Fibroblast of lung (primary cell): ENCODE data around the gene C3orf70. TPM values are rescaled to one million over a fixed set of nuclear protein-coding genes. Genes with fewer than 3 reads are reported as not detected.

Experiments
- DNase-seq, 2 donors: peaks; one replicate each; pipeline versions ENCODE4 v3.0.0 to v3.0.0-alpha.2; 2010; ENCODE audit warnings: low read depth in 2 of 2
- H2AFZ ChIP-seq: 2 replicates; pipeline ENCODE4 v1.5.1; 2012; ENCODE audit warnings: low read length, control low read depth, inconsistent platforms
- H3K27ac ChIP-seq: 2 replicates; pipeline ENCODE4 v1.5.1; 2011; ENCODE audit warnings: low read length, control low read depth; ENCODE audit not compliant: insufficient read depth
- H3K27me3 ChIP-seq: 2 replicates; pipeline ENCODE4 v1.5.1; 2011; ENCODE audit warnings: mild to moderate bottlenecking, low read length; ENCODE audit not compliant: control insufficient read depth, insufficient read depth
- H3K36me3 ChIP-seq: 2 replicates; pipeline ENCODE4 v1.5.1; 2011; ENCODE audit warnings: low read length; ENCODE audit not compliant: control insufficient read depth, insufficient read depth
- H3K4me1 ChIP-seq: 2 replicates; pipeline ENCODE4 v1.5.1; 2011; ENCODE audit warnings: low read length; ENCODE audit not compliant: control insufficient read depth, insufficient read depth; ENCODE audit errors: extremely low read depth
- H3K4me2 ChIP-seq: 2 replicates; pipeline ENCODE4 v1.5.1; 2011; ENCODE audit warnings: low read length, control low read depth; ENCODE audit not compliant: insufficient read depth; ENCODE audit errors: extremely low read depth
- H3K4me3 ChIP-seq, 4 experiments: fragments of 200-600 bp in 1 of 4; sonication (generic) in 1 of 4; replicated peaks in 1 of 4; 2 replicates each; pipeline ENCODE4 v1.5.1; 2011 to 2016; ENCODE audit warnings: low read length in 4 of 4, low read depth in 3 of 4, mild to moderate bottlenecking in 3 of 4, control low read depth in 2 of 4, inconsistent platforms in 1 of 4, mixed read lengths in 1 of 4; ENCODE audit not compliant: insufficient read depth in 1 of 4; ENCODE audit errors: control extremely low read depth in 1 of 4
- H3K79me2 ChIP-seq: 2 replicates; pipeline ENCODE4 v1.5.1; 2012; ENCODE audit warnings: mild to moderate bottlenecking, low read length, inconsistent platforms; ENCODE audit not compliant: control insufficient read depth, insufficient read depth
- H3K9ac ChIP-seq: 2 replicates; pipeline ENCODE4 v1.5.1; 2011; ENCODE audit warnings: mild to moderate bottlenecking, low read length, control low read depth; ENCODE audit not compliant: insufficient read depth
- H3K9me3 ChIP-seq: 2 replicates; pipeline ENCODE4 v1.5.1; 2012; ENCODE audit warnings: low read depth, low read length; ENCODE audit not compliant: control insufficient read depth, insufficient read depth
- H4K20me1 ChIP-seq: 2 replicates; pipeline ENCODE4 v1.5.1; 2011; ENCODE audit warnings: low read length; ENCODE audit not compliant: control insufficient read depth, insufficient read depth; ENCODE audit errors: extremely low read depth
- CTCF ChIP-seq, 2 donors: IDR thresholded peaks in 1 of 2; conservative IDR thresholded peaks in 1 of 2; 1 replicate in 1 of 2; 2 replicates in 1 of 2; pipeline ENCODE4 v1.5.1; 2011 to 2012; ENCODE audit warnings: low read length in 2 of 2, control low read depth in 1 of 2, inconsistent platforms in 1 of 2, low read depth in 1 of 2, mild to moderate bottlenecking in 1 of 2
- EZH2 ChIP-seq: IDR thresholded peaks from 2 replicates; pipeline ENCODE4 v1.5.1; 2012; ENCODE audit warnings: low read length, control low read depth, mild to moderate bottlenecking; ENCODE audit errors: missing control alignments
- polyA plus RNA-seq, 2 donors: library from polyadenylated mRNA; depleted of rRNA in 1 of 2; stranded (reverse) in 1 of 2; unstranded in 1 of 2; fragments of >200 nt; gene quantifications; 2 replicates each; pipeline ENCODE4 v1.2.1, GENCODE V29; 2011 to 2012; ENCODE audit warnings: missing spikeins in 1 of 2
- total RNA-seq: library from RNA; depleted of rRNA; stranded (reverse); fragments of >200 nt; gene quantifications from 2 replicates; pipeline ENCODE4 v1.2.1, GENCODE V29; 2014

The C3orf70 gene
- total and polyA plus RNA-seq, 2 donors (not counting 1 experiment from before 2014, with no cell fraction given): 0.33 to 4.7 TPM

DNA sequence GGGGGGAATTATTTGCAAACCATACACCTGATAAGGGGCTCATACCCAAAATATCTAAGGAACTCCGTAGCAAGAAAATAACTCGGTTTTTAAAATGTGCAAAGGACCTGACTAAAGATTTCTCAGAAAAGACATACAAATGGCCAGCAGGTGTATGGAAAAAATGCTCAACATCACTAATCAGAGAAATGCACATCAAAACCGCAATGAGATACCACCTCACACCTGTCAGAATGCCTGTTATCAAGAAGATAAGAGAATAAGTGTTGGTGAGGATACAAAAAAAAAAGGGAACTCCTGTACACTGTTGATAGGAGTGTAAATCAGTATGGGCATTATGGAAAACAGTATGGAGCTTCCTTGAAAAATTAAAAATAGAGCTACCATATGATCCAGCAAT is 89.4 kb downstream of the C3orf70 start:
- Histone ChIP-seq H3K4me1 (no peaks in the 10 kb centered on the region), H2AFZ (no peak overlapping the region), H3K4me3 (no peak overlapping the region), H3K9me3 (no peaks in the 10 kb centered on the region), H3K79me2 (no peaks in the 10 kb centered on the region), H3K9ac (no peak overlapping the region), H4K20me1 (no peaks in the 10 kb centered on the region), H3K27ac (no peak overlapping the region), H3K36me3 (no peaks in the 10 kb centered on the region), H3K4me2 (no peak overlapping the region), H3K27me3 (no peaks in the 10 kb centered on the region)
- DNase-seq: no peak
- no peak for TF ChIP-seq CTCF (conservative IDR thresholded peaks at IDR 0.05 in 1 of 2, IDR thresholded peaks at IDR 0.05 in 1 of 2; ENCODE audit: low read depth in 1 of 2, low read length in 2 of 2)
- no peak for TF ChIP-seq EZH2

GRCh38 chr3:185062191-185062590 is 90.7 kb downstream of the C3orf70 start:
- H3K4me1 ChIP-seq: no peaks in the 10 kb centered on the region
- no peaks in the 10 kb centered on the region for H4K20me1 ChIP-seq
- no peak overlapping the region for H2AFZ ChIP-seq
- no peak overlapping the region for H3K4me2 ChIP-seq
- no peak overlapping the region for H3K4me3 ChIP-seq
- DNase-seq: no peak
- TF ChIP-seq CTCF (conservative IDR thresholded peaks at IDR 0.05 in 1 of 2, IDR thresholded peaks at IDR 0.05 in 1 of 2; ENCODE audit: low read depth in 1 of 2, low read length in 2 of 2) (no peak), EZH2 (no peak)
- H3K27ac ChIP-seq: no peak overlapping the region
- no peaks in the 10 kb centered on the region for H3K27me3 ChIP-seq
- H3K36me3 ChIP-seq: no peaks in the 10 kb centered on the region
- H3K9ac ChIP-seq: no peak overlapping the region
- no peaks in the 10 kb centered on the region for H3K9me3 ChIP-seq
- H3K79me2 ChIP-seq: no peaks in the 10 kb centered on the region

DNA sequence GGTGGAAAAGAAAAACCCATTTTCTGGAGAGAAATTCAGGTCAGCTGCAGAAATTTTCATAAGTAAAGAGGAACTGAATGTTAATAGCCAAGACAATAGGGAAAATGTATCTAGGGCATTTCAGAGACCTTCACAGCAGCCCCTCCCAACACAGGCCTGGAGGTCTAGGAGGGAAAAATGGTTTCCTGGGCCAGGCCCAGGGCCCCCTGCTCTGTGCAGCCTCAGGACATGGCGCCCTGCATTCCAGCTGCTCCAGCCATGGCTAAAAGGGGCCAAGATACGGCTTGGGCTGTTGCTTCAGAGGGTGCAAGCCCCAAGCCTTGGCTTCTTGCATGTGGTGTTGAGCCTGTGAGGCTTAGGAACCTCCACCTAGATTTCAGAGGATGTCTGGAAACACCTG is 92.2 kb downstream of the C3orf70 start:
- no peak overlapping the region for H3K27ac ChIP-seq
- no peak overlapping the region for H2AFZ ChIP-seq
- no peak overlapping the region for H3K4me3 ChIP-seq
- no peaks in the 10 kb centered on the region for H3K4me1 ChIP-seq
- no peaks in the 10 kb centered on the region for H3K9me3 ChIP-seq
- no peaks in the 10 kb centered on the region for H3K79me2 ChIP-seq
- no peak for DNase-seq
- H3K9ac ChIP-seq: no peak overlapping the region
- no peak overlapping the region for H3K4me2 ChIP-seq
- no peak for TF ChIP-seq EZH2
- H4K20me1 ChIP-seq: no peaks in the 10 kb centered on the region
- H3K36me3 ChIP-seq: no peaks in the 10 kb centered on the region
- H3K27me3 ChIP-seq: no peaks in the 10 kb centered on the region
